Endothelial cell of umbilical vein (primary cell): ENCODE results near the gene AQP1. TPM values are rescaled to one million over a fixed set of nuclear protein-coding genes. Genes with fewer than 3 reads are reported as not detected.

ENCODE experiments used
- BruUV-seq: library from RNA; stranded (reverse); fragments of 400-500 nt; replicated peaks from 2 replicates; lab custom pipeline; 2021; lab: Mats Ljungman, UMichigan
- CTCF ChIA-PET: fragments of 300-600, 350-600 bp; sonication (Branson Sonifier 250); formaldehyde crosslinking; loops from one replicate; lab custom pipeline; 2021; ENCODE audit warnings: antibody characterized with exemption, inconsistent platforms; lab: Charles Lee
- POLR2A ChIA-PET: fragments of 300-600, 350-600 bp; sonication (Branson Sonifier 250); formaldehyde crosslinking; loops from one replicate; lab custom pipeline; 2021; ENCODE audit warnings: antibody characterized with exemption, inconsistent platforms; lab: Charles Lee
- DNase-seq: peaks from one replicate; pipeline ENCODE4 v3.0.0-alpha.2; 2011; ENCODE audit warnings: low read depth, low spot score
- FAIRE-seq: peaks from 2 replicates; lab custom pipeline; 2011; peaks lifted over from hg19 to GRCh38; lab: Jason Lieb, UNC
- H2AFZ ChIP-seq: 2 replicates; pipeline ENCODE4 v1.6.0; 2012; ENCODE audit warnings: low read depth, low read length, control low read depth, inconsistent platforms
- H3K27ac ChIP-seq: 2 replicates; pipeline ENCODE4 v1.5.1; 2011; ENCODE audit warnings: low read depth, mild to moderate bottlenecking, control low read depth, low read length, moderate library complexity; ENCODE audit not compliant: insufficient read depth
- H3K27me3 ChIP-seq, 2 experiments: 2 replicates each; pipeline versions ENCODE4 v1.6.0 to v1.6.1; 2011; ENCODE audit warnings: low read length in 2 of 2, mixed read lengths in 1 of 2; ENCODE audit not compliant: control insufficient read depth in 2 of 2, insufficient read depth in 2 of 2
- H3K36me3 ChIP-seq, 2 experiments: 2 replicates in 1 of 2; 3 replicates in 1 of 2; pipeline ENCODE4 v1.5.1; 2011; ENCODE audit warnings: low read length in 2 of 2, mild to moderate bottlenecking in 1 of 2, moderate library complexity in 1 of 2; ENCODE audit not compliant: control insufficient read depth in 2 of 2, insufficient read depth in 2 of 2; ENCODE audit errors: extremely low read depth in 1 of 2
- H3K4me1 ChIP-seq: 3 replicates; pipeline ENCODE4 v1.5.1; 2011; ENCODE audit warnings: mild to moderate bottlenecking, low read length; ENCODE audit not compliant: control insufficient read depth, insufficient read depth; ENCODE audit errors: extremely low read depth
- H3K4me2 ChIP-seq: 2 replicates; pipeline ENCODE4 v1.6.1; 2011; ENCODE audit warnings: low read length, control low read depth, mixed read lengths; ENCODE audit not compliant: insufficient read depth
- H3K4me3 ChIP-seq, 3 experiments: fragments of 200-600 bp in 1 of 3; sonication (generic), shearing (Covaris generic) in 1 of 3; replicated peaks in 1 of 3; 2 replicates each; pipeline ENCODE4 v1.5.1; 2011 to 2016; ENCODE audit warnings: control low read depth in 3 of 3, low read length in 3 of 3, mild to moderate bottlenecking in 2 of 3, inconsistent platforms in 1 of 3, low read depth in 1 of 3, moderate library complexity in 1 of 3; ENCODE audit not compliant: insufficient read depth in 1 of 3
- H3K79me2 ChIP-seq: 2 replicates; pipeline ENCODE4 v1.6.0; 2012; ENCODE audit warnings: low read length, inconsistent platforms; ENCODE audit not compliant: control insufficient read depth, insufficient read depth
- H3K9ac ChIP-seq: replicated peaks from 2 replicates; pipeline ENCODE3; 2011; ENCODE audit warnings: low read length, control low read depth; ENCODE audit not compliant: insufficient read depth; ENCODE audit errors: extremely low read depth
- H3K9me1 ChIP-seq: replicated peaks from 3 replicates; pipeline ENCODE4 v1.6.0; 2011; ENCODE audit warnings: mild to moderate bottlenecking, low read length; ENCODE audit not compliant: control insufficient read depth, insufficient read depth; ENCODE audit errors: extremely low read depth
- H3K9me3 ChIP-seq: replicated peaks from 2 replicates; pipeline ENCODE4 v1.5.1; 2012; ENCODE audit warnings: low read length, inconsistent platforms; ENCODE audit not compliant: control insufficient read depth, insufficient read depth
- H4K20me1 ChIP-seq: replicated peaks from 2 replicates; pipeline ENCODE3; 2011; ENCODE audit warnings: mild to moderate bottlenecking, low read length; ENCODE audit not compliant: control insufficient read depth, insufficient read depth; ENCODE audit errors: extremely low read depth
- CTCF ChIP-seq, 2 donors: IDR thresholded peaks; 1 replicate in 1 of 2; 2 replicates in 1 of 2; pipeline ENCODE4 v1.5.1; 2011; ENCODE audit warnings: low read length in 2 of 2, mild to moderate bottlenecking in 2 of 2, moderate library complexity in 2 of 2, control low read depth in 1 of 2, inconsistent platforms in 1 of 2, low read depth in 1 of 2; ENCODE audit not compliant: insufficient read depth in 1 of 2; ENCODE audit errors: extremely low read depth in 1 of 2
- EZH2 ChIP-seq: IDR thresholded peaks from 2 replicates; pipeline ENCODE4 v1.6.1; 2012; ENCODE audit warnings: borderline replicate concordance, low read depth, mild to moderate bottlenecking, moderate library complexity, low read length, inconsistent platforms; ENCODE audit not compliant: severe bottlenecking
- FOS ChIP-seq: IDR thresholded peaks from 2 replicates; pipeline ENCODE4 v1.6.1; 2011; ENCODE audit warnings: mild to moderate bottlenecking, low read length, moderate library complexity, borderline replicate concordance; ENCODE audit not compliant: insufficient read depth
- GATA2 ChIP-seq: IDR thresholded peaks from 2 replicates; pipeline ENCODE4 v1.7.0; 2011; ENCODE audit warnings: low read depth, mild to moderate bottlenecking, moderate library complexity, mixed read lengths, low read length; ENCODE audit not compliant: insufficient read length, insufficient read depth
- JUN ChIP-seq: IDR thresholded peaks from 2 replicates; pipeline ENCODE4 v1.6.1; 2011; ENCODE audit warnings: borderline replicate concordance, low read depth; ENCODE audit not compliant: insufficient read length, insufficient read depth
- MAX ChIP-seq: IDR thresholded peaks from 2 replicates; pipeline ENCODE4 v1.6.1; 2011; ENCODE audit not compliant: insufficient read depth, insufficient read length
- MYC ChIP-seq: IDR thresholded peaks from one replicate; pipeline ENCODE4 v1.6.1; 2011; ENCODE audit warnings: mild to moderate bottlenecking, low read depth, low read length
- POLR2A ChIP-seq: IDR thresholded peaks from 2 replicates; pipeline ENCODE4 v1.6.1; 2012; ENCODE audit warnings: low read depth, mild to moderate bottlenecking, control low read depth, low read length
- POLR2AphosphoS5 ChIP-seq: IDR thresholded peaks from 2 replicates; pipeline ENCODE4 v1.6.1; 2012; ENCODE audit warnings: low read depth, mild to moderate bottlenecking, control low read depth, low read length, moderate library complexity; ENCODE audit not compliant: insufficient read depth
- dilution Hi-C: fragments of 300-500 bp; cut with MboI; formaldehyde crosslinking; loops from one replicate; pipeline ENCODE4 v1.15.0; 2019; ENCODE audit warnings: low sequenced_read_pairs; ENCODE audit not compliant: extremely low pct_ligation_motif_present
- intact Hi-C: fragments of 100-400 bp; cut with micrococcal nuclease; formaldehyde crosslinking; loops from one replicate; pipeline ENCODE4 v1.10.0; 2022
- polyA plus RNA-seq, 4 experiments: library from polyadenylated mRNA; depleted of rRNA in 3 of 4; stranded (reverse) in 3 of 4; unstranded in 1 of 4; fragments of >200 nt; gene quantifications; 2 replicates each; pipeline versions ENCODE4 v1.2.1 to v1.2.3, GENCODE V29; 2011 to 2012; ENCODE audit warnings: missing spikeins in 1 of 4
- total RNA-seq: library from RNA; stranded (reverse); gene quantifications from 2 replicates; pipeline ENCODE4 v1.2.3, GENCODE V29; 2021

The AQP1 gene
- total and polyA plus RNA-seq, 2 donors (not counting 3 experiments of a cell fraction or from before 2014, with no cell fraction given): 11.7 to 15.9 TPM

GRCh38 chr7:30923774-30924413 lies 12.2 kb downstream of the AQP1 start:
- no peaks in the 10 kb centered on the region for H3K9me1 ChIP-seq
- dilution Hi-C loops (no loop called here), intact Hi-C loops (no loop called here)

More at GRCh38 chr7:30923774-30924413, 12.2 kb downstream of the AQP1 start:
- Histone ChIP-seq H3K9me3 (no peaks in the 10 kb centered on the region), H3K4me1 (peaks cover 24% of the 10 kb centered on the region), H3K4me2 (no peak overlapping the region), H3K79me2 (no peaks in the 10 kb centered on the region), H3K4me3 (no peak overlapping the region), H3K36me3 (peaks cover 0 to 5% of the 10 kb centered on the region in 2 experiments), H2AFZ (no peak overlapping the region), H3K9ac (no peak overlapping the region), H3K27ac (no peak overlapping the region), H4K20me1 (no peaks in the 10 kb centered on the region), H3K27me3 (no peaks in the 10 kb centered on the region)
- ChIA-PET CTCF (interaction anchor here (0.8 to 2.0 kb wide), 3 partner anchors 14 to 17 kb away, joined by 3 to 12 read pairs (median 10); no protein-coding TSS in a partner anchor), POLR2A (no interaction called here)
- FAIRE-seq: no peak
- no TSS peak for BruUV-seq
- DNase-seq: no peak
- TF ChIP-seq MYC (no peak), EZH2 (no peak), GATA2 (no peak), FOS (no peak), MAX (no peak), POLR2AphosphoS5 (no peak), POLR2A (no peak), JUN (no peak), CTCF (IDR thresholded peaks at IDR 0.05; ENCODE audit: extremely low read depth in 1 of 2, insufficient read depth in 1 of 2, low read depth in 1 of 2, low read length in 2 of 2) (no peak)
